T-helper 1 cell treated with Interleukin-12 subunit alpha and Interleukin-12 subunit beta and Interleukin-4 antibody, amounts not matched to agents 30 ng/mL and 1 ng/mL, for 36 hours (primary cell): ENCODE measurements around the gene TMEM126B. TPM values are rescaled to one million over a fixed set of nuclear protein-coding genes. Genes with fewer than 3 reads are reported as not detected.
"Not testable (repeated sequence)": the region's sequence is repeated elsewhere in the genome, so short reads cannot be mapped to it uniquely, and the experiment has no call there.

Experiments used
- intact Hi-C: fragments of 100-400 bp; cut with micrococcal nuclease; formaldehyde crosslinking; loops from one replicate; pipeline ENCODE4 v1.15.1; 2024
- total RNA-seq: library from RNA; stranded (reverse); gene quantifications from 2 replicates; pipeline ENCODE4 v1.2.3, GENCODE V29; 2022

TMEM126B gene
- total RNA-seq, 1 donor from 2014 or later, result 55.6 TPM

DNA sequence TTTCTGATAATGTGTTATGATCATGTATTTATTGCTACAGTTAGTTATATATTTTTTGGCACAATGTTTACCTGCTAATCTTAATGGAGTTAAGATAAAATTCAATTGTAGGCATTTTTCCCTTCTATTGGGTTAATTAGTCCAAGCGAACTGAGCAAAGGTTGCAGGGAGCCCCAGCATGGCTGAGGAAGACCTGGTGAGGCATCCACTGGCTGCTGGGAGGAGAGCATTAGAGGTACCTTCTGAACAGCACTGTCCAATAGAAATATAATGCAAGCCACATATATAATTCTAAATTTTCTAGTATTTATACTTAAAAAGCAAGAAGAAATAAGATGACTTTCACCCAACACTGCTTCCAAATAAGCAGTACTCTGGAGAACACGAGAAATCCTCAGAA is 18.7 kb downstream of the TMEM126B start:
- intact Hi-C loops, result loop anchor here (1.0 to 5.0 kb wide), 10 partner anchors 17 to 1435 kb away; partner anchors contain the start of genes EED, HIKESHI, PICALM and TMEM126B

DNA sequence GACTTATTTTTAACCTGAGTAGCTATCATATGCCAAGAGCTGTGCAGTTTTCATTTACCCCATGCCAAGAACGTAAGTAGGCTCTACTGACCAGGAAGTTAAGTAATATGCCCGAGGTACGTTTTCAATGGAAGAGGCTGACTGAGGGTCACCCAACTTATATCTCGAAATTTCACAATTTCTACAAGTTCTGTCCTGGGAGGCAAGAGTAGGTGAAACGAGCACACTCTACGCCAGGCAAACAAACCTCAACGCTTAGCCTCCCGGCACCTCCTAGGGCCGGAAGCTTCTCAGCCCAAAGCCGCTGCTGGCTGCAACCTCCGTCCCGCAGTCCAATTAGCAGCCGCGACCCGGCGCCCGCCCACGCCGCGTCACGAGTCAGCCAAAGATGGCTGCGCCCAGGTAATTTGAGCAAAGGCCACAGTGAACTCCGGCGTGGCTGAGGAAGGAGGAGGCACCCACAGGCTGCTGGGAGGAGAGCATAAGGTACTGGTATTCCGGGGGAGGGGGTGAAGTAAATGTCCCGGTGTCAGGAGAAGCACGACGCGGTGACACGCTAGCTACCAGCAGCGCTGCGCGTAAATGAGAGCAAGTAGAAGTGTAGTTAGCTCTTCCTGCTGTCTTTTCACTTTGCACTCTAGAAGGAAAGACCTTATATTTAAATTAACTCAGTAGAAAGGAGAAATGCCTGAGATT is 19.4 kb downstream of the TMEM126B start, which contains the start of gene TMEM126A:
Gene TMEM126A (plus strand): TSS at position 364 of the 696 bp plus-strand sequence. CDS start 2,289 bp downstream, outside the sequence.
- intact Hi-C loops, result loop anchor here (1.0 to 5.0 kb wide), 11 partner anchors 17 to 1435 kb away; partner anchors contain the start of genes EED, HIKESHI, PICALM and TMEM126B

DNA sequence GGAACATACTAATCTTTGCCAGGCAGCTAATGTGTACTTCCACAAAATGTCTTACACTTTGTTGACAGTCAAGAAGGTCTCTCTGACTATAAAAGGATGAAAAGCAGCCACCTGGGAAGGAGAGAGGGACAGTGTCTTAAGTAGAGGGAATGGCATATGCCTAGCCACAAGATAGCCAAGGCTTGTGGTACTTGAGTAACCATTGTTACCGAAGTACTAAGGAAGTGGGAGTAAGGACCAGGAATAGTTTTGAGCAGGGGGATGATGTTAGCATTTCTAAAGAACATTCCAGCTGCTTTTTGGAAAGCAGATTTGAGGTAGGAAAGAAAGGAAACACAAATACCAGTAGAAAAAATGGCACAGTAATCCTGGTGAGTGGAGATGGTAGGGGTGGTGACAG is 22.7 kb downstream of the TMEM126B start:
- intact Hi-C loops, result no loop called here

DNA sequence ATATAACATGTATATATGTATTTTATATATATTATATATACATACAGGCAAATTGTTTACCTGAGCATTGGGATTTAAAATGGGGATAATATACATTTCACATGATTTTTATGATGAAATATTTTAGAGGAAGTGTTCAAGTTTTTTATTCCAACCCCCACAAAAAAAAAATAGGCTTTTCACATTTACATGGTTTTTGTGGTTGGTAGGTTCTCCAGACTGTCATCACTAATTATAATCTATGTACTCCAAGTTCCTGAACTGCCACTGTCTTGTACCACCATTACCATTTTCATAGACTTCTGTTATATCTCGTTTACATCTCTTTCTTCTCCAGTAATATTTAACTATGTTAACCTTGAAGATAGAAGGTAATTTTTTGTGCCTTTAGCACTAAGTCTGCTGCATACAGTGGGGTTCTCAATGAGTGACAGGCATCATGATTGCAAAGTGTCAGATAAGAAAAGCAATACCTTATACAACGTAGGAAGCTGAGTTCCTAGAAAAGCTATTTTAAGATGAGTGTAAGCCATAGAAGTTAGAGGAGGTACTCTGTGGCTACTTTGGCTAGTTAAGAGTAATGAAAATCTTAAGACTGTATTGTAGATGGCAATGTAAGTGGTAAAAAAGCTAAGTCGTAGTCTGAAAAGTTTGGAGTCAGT is 24.5 kb downstream of the TMEM126B start:
- intact Hi-C loops, result no loop called here

DNA sequence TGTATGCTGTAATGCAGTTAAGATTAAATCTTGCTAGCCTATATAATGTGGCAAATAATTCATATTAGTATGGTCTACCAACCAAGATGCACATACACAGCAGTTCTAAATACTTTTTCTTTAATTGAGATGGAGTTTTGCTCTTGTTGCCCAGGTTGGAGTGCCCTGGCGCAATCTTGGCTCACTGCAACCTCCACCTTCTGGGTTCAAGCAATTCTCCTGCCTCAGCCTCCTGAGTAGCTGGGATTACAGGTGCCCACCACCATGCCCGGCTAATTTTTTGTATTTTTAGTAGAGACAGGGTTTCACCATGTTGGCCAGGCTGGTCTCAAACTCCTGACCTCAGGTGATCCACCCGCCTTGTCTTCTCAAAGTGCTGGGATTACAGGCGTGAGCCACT is 25.9 kb downstream of the TMEM126B start:
- intact Hi-C loops, result not testable (repeated sequence)

DNA sequence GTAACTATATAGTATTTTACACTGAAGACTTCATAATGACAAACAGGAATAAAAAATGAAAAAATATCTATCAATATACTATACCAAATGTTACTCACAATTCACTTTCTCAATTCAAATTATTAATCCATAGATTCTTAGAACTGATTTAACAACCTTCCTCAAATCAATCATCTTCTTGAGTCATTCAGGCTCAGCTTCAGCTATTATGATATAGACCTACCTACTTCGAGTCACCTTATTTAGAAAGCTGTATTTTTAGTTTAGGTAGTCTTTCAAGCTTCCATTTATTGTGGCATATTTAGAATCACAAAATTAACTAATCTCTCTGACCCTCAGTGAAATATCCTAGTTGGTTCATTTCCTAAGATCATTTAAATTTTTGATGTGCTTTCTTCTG is 28.4 kb downstream of the TMEM126B start:
- intact Hi-C loops, result no loop called here

DNA sequence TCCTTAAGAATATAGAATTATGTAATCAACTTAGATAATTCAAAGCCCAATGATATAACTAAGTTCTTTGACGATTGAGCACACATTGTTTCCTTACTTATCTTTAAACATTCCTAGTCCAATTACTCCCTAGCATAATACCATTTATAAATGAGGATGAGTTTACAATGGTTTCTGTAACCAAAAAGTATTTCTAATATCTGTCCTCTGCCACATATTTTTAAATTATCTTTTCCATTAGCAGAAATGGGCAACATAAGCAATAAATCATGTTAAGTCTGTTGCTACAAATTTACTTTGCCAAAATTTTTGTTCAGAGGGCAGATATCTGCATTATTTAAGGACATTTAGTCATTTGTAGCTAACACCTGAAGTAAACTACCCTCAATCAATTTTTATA is 29.8 kb downstream of the TMEM126B start:
- intact Hi-C loops, result no loop called here

DNA sequence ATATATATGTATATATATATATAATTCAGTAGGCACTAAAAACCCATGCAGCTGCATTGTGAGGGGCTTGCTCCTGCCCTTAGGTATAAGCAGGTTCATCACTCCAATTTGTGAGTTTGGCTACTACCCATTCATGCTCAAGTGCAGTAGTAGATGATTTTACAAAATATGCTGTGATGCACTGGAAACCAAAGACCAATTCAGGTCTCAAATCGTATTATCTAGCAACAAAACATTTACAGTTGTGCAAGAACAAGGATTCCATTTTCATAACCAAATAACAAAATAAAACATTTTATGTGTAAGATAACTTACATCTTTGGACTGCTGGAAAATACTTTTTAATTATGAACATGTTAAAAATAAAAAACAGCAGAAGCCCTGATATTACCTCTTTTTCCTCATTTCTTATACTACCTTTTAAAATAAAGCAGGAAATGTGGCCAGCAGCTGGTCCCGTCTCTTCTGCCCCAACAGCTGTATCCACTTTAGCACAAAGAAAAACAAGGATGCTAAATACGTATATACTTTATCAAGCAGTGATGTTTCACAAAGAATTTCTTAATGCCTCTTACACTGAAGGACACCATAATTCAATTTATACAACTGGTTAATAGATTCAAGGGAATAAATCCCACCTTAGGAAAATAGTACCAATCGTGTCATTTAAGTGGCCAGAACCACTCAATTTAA is 33.7 kb downstream of the TMEM126B start:
- intact Hi-C loops, result loop anchor here (5.0 kb wide), 2 partner anchors 540 to 930 kb away; no protein-coding TSS in a partner anchor

DNA sequence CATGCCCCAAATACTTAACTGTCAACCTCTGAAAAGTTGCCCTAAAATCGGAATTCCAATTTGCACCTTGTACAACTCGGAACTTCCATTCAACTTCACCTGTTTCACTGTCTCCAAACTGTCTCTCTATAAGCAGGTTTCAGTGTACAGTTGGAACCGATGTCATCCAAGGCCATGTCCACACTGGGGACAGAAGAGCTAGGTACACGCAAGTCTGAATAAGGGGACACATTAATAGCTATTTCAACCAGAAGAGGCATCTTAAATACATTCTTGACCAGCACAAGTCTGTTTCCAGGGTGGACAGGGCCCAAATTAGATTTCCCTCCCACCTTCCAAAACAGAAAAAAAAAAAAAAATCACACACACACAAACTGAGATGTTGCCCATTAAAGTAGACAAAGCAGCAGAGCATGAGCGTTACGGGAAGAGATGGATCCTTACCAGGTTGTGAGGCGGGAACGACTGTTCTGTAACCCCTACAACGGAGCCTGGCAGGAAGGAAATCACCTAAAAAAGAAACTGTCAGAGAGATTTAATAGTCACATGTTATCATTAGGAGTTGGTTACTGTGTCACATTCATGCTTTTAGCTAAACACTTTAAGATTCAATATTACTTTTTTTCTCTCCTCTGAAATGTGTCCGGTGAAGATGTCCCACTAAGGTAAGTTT is 34.8 kb downstream of the TMEM126B start:
- intact Hi-C loops, result loop anchor here (1.0 to 5.0 kb wide), 3 partner anchors 192 to 929 kb away; partner anchors contain the start of gene CCDC83

DNA sequence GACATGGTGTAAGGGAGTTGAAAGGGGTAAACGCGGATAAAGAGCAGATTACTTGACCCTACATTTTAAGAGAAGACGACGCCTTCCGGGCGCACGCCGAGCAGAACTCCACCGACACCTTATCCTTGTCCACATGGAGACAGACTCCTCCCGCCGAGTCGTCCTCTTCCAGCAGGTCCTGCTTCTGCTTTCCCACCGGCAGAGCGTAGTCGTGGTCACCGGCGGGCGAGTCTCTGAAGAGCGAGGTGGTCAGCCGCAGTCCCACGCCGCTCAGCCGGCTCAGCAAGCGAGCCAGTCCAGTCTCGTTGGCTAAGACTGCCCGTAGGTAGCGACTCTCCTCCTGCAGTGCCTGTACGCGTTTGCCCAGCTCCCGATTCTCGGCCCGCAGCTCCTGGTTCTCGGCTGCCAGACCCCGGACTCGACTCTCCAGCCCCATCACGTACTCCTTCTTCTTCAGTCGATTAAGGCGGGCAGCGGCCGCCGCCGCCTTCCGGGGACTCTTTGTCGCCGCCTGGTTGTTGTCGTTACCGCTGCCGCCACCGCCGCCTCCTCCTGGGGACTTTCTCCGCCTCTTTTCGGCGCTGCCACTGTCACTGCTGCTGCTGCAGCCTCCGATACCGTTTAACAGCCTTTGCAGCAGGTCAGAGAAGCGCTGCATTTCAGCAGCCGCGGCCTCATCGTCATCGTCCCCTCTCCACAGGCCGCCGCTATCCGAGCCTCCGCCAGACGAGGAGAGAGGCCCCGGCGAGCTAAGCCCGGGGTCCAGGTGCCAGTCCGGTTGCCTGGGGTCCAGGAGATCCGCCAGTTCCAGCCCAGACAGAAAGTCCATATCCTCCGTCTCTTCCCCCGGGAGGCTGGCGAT is 35.6 kb downstream of the TMEM126B start:
- intact Hi-C loops, result loop anchor here (1.0 to 5.0 kb wide), 8 partner anchors 17 to 928 kb away; partner anchors contain the start of genes CCDC83, TMEM126A and TMEM126B

DNA sequence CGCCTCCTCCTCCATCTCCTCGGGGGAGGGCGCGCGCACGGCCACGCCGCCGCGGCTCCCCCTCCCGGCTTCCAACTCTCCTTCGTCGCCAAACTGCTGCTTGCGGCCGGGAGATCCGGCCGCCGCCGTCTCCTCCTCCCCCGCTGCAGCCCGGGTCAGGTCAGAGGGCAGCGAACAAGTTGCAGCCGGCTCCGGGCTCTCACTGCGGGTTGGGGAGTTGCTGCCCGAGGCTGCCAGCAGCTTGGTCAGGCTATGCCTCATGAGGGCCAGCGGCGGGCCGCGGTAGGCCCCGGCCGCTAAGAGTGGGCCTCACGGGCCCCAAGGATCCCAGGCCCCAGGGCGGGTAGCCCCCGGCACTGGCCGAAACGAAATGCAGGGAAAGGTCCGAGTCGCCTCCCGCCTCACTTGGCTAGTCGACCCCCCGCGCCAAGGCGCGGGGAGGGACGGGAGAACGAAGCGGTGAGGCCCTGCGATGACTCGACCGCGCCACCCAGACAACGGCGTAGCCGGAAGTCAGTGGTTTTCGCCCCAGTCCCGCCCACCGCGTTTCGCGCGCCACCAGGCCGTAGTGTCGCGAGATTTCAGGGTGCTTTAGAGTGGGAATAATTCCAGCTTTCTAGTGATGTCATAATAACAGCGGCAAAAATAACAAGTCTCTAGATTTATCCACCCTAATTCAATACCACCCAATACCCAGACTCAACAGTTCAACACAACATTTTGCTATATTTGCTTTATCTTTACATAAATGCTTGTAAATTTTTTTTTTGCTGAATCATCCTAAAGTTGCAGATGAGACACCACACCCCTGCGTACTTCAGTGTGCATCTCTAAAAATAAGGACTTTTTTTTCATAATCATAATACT is 36.5 kb downstream of the TMEM126B start, which contains the start of gene CREBZF:
Gene CREBZF (minus strand): TSS at position 515 of the 867 bp plus-strand sequence. CDS start 254 bp downstream, at position 261.
- intact Hi-C loops, result loop anchor here (1.0 to 5.0 kb wide), 17 partner anchors 17 to 927 kb away; partner anchors contain the start of genes EED, HIKESHI, PICALM and TMEM126A

DNA sequence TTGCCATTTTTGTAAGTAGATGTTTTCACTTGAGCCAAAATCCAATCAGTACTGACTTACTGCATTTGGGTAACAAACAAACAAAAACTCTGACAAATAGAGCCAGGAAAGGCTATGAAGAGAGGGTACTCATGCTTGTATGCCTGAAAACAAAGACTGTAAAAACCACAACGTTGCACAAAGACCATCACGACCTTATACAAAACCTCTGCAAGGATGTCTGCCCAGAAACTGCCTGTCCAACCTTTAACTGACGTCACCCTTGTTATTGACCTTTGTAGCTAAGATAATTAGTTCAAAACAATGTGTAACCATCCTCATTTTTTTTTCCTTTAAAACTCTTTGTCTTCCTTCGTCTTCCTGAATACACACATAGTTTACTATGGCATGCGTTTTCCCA is 37.3 kb downstream of the TMEM126B start:
- intact Hi-C loops, result loop anchor here (1.0 to 2.0 kb wide), 12 partner anchors 17 to 1141 kb away; partner anchors contain the start of genes EED, HIKESHI and PICALM

DNA sequence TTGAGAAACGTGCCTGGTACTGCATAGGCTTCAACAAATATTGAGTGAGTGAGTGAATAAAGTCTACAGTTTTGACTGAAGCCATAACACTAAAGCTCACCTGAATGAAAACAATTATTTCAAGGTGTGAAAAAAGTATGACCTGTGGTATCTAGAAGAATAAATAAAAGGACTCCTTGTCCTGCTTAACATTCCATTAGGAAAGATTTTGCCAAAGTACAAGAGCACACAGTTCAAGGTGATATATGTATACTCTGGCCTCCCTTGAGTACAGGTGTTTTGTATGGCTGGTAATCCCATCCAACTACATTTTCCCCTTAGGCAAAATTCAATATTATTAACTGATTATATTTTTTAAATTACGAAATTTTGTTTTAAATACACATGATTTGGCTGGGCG is 38.3 kb downstream of the TMEM126B start:
- intact Hi-C loops, result loop anchor here (1.0 kb wide), 1 partner anchor 1140 kb away; no protein-coding TSS in a partner anchor

DNA sequence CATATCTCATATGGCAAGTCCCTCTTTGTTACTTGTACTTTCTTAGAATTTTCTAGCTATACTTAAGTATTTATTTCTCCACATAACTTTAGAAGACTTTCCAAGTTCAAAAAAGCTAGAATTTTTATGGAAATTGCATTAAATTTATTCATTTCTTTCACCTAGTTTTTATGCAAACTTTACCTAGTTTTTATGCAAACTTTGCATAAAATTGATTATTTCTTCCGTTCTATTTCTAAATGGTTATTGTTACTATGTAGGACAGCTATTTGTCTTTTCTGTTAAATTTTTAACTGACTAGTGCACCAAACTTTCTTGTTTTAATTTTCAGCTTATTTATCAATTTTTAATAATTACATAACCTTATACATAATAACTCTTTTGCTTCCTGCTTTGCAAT is 39.8 kb downstream of the TMEM126B start:
- intact Hi-C loops, result no loop called here

DNA sequence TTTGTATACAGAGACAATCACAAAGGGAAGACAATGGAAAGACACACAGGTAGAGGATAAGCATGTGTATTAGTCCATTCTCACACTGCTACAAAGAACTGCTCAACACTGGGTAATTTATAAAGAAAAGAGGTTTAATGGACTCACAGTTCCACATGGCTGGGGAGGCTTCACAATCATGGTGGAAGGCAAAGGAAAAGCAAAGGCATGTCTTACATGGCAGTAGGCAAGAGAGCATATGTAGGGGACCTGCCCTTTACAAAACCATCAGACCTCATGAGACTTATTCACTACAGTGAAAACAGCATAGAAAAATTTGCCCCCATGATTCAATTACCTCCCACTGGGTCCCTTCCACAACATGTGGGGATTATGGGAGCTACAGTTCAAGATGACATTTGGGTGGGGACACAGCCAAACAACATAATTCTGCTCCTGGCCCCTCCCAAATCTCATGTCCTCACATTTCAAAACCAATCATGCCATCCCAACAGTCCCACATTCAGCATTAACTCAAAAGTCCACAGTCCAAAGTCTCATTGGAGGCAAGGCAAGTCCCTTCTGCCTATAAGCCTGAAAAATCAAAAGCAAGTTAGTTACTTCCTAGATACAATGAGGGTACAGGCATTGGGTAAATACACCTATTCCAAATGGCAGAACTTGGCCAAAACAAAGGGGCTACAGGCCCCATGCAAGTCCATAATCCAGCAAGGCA is 42.7 kb downstream of the TMEM126B start:
- intact Hi-C loops, result not testable (repeated sequence)

DNA sequence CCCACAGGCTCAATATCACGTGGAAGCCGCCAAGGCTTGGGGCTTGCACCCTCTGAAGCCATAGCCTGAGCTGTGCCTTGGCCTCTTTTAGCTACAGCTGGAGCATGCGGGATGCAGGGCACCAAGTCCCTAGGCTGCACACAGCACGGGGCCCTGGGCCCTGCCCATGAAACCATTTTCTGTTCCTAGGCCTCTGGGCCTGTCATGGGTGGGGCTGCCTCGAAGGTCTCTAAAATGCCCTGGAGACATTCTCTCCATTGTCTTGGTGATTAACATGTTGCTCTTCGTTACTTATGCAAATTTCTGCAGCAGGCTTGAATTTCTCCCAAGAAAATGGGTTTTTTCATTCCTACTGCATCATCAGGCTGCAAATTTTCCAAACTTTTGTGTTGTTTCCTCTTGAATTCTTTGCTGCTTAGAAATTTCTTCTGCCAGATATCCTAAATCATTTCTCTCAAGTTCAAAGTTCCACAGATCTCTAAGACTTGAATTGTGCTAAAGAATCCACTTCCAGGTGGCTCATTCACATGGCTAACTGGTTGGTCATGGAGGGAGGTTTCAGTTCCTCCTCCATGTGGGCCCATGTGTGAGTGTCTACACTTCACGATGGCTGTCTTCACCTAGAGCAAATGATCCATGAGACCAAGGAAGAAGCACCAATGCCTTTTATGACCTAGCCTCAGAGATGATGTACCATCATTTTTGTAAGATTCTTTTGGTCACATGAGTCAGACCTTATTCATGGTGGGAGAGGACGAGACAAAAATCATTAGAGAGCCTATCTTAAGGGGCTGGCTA is 43.9 kb downstream of the TMEM126B start:
- intact Hi-C loops, result no loop called here

DNA sequence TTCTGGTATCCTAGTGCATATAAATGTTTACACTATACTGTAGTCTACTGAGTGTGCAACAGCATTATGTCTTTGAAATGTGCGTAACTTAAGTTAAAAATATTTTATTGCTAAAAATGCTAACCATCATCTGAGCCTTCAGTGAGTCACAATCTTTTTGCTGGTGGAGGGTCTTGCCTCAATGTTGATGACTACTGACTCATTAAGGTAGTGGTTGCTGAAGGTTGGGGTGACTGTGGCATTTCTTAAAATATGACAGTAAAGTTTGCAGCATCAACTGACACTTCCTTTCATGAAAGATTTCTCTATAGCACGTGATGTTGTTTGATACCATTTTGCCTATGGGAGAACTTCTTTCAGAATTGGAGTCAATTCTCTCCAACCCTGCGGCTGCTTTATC is 45.0 kb downstream of the TMEM126B start:
- intact Hi-C loops, result no loop called here
